Activated CD4-positive, alpha-beta T cell treated with anti-CD3 and anti-CD28 coated beads, Interleukin-2, Interleukin-4, amounts not matched to agents 100 ng/mL and 50 ng/mL, durations not matched to agents 16 hours and 8 hours (primary cell): ENCODE measurements around the gene ZNF419.
A peak's percentile ranks its signal among the peaks of the same experiment; 100 is the strongest.
"Not testable (repeated sequence)": the region's sequence is repeated elsewhere in the genome, so short reads cannot be mapped to it uniquely, and the experiment has no call there.

Source experiments
- DNase-seq: peaks from one replicate; pipeline ENCODE4 v3.0.0-alpha.2; 2020; ENCODE audit warnings: low spot score

Gene ZNF419

DNA sequence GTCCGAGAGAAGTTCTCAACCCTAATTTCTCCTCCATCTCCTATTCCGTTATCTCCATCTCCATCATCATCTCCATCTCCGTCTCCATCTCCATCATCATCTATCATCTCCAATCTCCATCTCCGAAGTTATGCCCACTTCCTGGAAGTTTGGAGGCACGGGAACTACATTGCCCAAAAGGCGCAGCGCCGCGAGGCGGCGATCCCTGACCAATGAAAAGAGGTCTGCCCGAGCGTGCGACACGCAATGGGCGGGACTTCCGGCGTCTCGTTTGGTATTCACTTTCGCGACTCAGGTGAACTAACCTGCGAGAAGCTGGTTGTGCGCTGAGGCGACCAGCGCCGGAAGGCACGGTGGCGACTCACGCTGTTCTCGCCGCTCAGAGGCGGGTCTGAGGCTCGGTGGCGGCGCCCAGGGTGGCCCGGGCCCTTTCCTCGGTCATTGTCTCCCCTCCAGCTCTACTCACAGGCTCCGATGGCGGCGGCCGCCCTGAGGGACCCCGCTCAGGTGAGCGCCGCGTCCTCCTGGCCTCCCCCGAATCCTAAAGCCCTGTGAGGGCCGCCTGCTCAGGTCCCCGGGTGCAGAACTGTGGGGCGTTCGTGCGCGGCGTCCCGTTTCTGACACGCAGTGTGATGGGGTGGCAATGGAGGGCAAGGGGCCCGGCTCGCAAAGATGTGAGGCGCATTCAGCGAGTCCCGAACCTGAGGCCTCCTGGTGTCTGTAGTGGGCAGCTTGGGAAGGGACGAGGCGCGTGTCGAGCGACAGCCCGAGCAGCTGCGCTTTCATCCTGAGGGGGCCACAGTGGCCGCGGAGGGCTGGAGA, at the start of gene ZNF419:
TSS of gene ZNF419 (plus strand) at position 274 of the 822 bp plus-strand sequence. CDS start at position 475, 201 bp downstream.
- peak; percentile 94 for DNase-seq

DNA sequence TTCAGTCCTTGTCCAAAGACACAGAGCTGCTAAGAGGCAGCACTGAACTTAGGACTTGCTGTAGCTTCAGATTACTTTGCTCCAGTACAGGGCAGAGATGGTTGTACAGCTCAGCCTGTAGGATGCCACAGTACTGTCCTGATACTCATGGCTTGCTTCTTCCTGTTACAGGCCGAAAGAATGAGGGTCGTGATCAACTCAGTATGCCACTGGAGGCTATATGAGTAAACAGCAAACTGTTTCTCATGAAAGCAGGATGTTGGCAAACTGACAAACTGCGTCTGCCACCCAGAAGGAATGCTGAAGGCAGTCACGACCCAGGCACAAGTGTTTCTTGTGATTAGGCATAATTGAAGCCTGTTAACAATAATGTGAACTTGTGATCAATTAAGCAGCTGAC, 49.6 kb upstream of the ZNF419 start:
- no peak for DNase-seq

DNA sequence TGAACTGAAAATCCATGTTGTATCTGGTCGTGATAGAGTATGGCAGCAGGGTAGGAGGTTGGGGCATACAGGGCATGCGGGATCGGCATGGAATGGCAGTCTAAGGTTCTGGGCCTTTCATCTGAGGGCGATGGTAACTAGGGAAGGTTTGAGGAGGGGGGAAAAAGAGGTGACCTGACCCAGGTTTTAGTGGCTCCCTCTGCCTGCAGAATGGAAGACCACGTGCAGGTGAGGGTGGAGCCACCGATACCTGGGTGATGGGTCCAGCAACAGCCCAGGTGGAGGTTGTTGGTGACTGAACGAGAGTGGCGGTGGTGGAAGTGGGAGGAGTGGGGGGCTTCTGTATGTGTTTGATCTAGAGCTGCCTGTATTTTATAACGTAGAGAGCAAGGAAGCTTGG, 48.6 kb upstream of the ZNF419 start:
- no peak for DNase-seq

- no peak for DNase-seq
Observed at GRCh38 chr19:57441979-57442752, 45.4 kb upstream of the ZNF419 start.

- DNase-seq = no peak
Observed at GRCh38 chr19:57443121-57443696, 44.3 kb upstream of the ZNF419 start.

GRCh38 chr19:57452307-57452706, 35.2 kb upstream of the ZNF419 start:
- no peak for DNase-seq

DNA sequence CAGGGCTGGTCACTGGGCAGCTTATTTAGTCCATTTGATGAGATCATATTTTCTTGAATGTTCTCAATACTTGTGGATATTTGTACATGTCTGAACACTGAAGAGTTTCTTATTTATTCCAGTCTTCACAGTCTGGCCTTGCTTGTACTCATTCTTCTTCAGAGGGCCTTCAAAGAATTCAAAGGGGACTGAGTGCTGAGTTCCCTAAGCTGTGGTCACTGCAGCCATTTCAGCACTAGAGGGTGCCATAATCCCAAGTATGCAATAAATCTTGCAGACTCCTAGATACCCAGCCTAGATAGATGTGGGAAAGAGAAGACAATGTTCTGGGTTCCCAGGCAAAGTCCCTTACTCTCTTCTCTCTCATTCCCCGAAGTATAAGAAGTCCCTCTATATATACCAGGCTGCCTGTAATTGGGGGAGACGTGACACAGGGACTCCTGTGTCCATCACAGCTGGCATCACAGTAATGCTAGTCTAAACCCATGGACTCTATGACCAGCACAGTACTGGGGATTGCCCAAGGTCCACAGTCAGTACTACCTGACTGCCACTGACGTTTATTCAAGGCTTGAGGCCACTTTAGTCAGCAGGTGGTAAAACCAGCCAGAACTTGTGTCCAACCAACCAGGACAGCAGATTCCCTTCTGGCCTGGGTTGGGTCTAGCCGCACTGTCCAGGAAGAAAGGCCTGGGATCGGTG, 21.7 kb upstream of the ZNF419 start:
- DNase-seq = peak; percentile 27

DNA sequence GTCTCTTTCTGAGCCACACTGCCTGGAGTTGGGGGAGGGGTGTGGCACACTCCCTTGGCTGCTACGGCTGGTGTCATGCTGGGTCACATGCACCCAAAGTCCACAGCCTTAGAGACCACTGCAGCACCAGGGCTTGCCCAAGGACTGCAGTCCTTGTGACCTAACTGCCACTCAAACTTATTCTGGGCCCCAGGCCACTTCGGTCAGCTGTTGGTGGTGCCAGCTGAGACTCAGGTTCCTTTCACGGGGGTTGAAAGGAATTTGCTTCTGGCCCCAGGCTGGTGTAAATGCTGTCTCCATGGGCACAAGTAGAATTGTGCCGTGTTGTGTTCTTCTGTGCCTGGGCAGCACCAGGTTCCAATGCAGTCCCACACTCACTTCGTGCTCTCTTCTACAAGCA, 21.1 kb upstream of the ZNF419 start:
- DNase-seq = no peak

DNA sequence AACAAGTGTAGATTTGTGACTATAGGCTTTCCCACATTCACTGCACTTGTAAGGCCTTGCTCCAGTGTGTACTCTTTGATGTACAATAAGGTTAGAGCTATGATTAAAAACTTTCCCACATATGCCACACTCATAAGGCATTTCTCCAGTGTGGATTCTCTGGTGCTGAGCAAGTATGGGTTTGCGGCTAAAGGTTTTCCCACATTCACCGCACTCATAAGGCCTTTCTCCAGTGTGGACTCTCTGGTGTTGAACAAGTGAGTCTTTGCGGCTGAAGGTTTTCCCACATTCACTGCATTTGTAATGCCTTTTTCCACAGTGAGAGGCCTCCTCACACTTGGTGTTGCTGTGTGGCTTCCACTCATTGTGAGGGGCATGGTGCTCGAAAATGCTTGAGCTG, 13.9 kb upstream of the ZNF419 start:
- DNase-seq = no peak

- DNase-seq = peak; percentile 92
Observed at GRCh38 chr19:57477191-57478008, 10.2 kb upstream of the ZNF419 start, which contains the start of gene ZNF772. Gene ZNF772, minus strand, starts transcription at chr19:57477566. Its CDS starts 257 bp downstream, at chr19:57477309.

GRCh38 chr19:57488299-57488644, 722 bp downstream of the ZNF419 start:
- not testable (repeated sequence) for DNase-seq

DNA sequence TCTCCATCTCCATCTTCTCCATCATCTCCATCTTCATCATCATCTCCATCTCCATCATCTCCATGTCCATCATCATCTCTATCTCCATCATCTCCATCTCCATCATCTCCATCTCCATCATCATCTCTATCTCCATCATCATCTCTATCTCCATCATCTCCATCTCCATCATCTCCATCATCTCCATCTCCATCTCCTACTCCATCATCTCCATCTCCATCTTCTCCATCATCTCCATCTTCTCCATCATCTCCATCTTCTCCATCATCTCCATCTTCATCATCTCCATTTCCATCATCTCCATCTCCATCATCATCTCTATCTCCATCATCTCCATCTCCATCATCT, 11.8 kb downstream of the ZNF419 start:
- DNase-seq = not testable (repeated sequence)

- peak; percentile 96 for DNase-seq
Observed at GRCh38 chr19:57499680-57500395, 12.3 kb downstream of the ZNF419 start, which contains the start of gene ZNF773. Gene ZNF773, plus strand, starts transcription at chr19:57499938. Its CDS starts 143 bp downstream, at chr19:57500081.

GRCh38 chr19:57500400-57500799, 12.8 kb downstream of the ZNF419 start:
- not testable (repeated sequence) for DNase-seq

DNA sequence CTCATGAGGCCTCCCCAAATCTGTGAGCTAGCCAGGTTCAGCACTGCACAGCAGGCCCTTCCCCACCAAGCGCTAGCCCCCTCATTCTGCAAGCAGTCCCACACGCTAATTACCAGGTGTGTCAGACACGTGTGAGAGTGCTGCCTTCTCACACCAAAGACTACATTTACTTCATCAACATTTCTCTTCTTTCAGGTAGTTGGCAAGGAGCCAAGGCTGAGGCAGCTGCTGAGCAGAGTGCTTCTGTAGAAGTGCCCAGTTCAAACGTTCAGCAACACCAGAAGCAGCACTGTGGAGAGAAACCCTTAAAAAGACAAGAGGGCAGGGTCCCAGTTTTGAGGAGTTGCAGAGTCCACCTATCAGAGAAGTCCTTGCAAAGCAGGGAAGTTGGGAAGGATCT, 18.6 kb downstream of the ZNF419 start:
- DNase-seq = no peak

GRCh38 chr19:57511484-57511883, 23.9 kb downstream of the ZNF419 start:
- no peak for DNase-seq

- DNase-seq = no peak
Observed at GRCh38 chr19:57512845-57513244, 25.3 kb downstream of the ZNF419 start.

GRCh38 chr19:57515255-57515654, 27.7 kb downstream of the ZNF419 start:
- DNase-seq = no peak

- DNase-seq = not testable (repeated sequence)
Observed at GRCh38 chr19:57518021-57518420, 30.5 kb downstream of the ZNF419 start.

- DNase-seq = peak; percentile 89
Observed at GRCh38 chr19:57527136-57527881, 39.8 kb downstream of the ZNF419 start, which contains the start of gene ZNF549. Gene ZNF549, plus strand, starts transcription at chr19:57527356. Its CDS starts 218 bp downstream, at chr19:57527574.
